Measurements from ENCODE around the gene RAP1GAP.

DNA sequence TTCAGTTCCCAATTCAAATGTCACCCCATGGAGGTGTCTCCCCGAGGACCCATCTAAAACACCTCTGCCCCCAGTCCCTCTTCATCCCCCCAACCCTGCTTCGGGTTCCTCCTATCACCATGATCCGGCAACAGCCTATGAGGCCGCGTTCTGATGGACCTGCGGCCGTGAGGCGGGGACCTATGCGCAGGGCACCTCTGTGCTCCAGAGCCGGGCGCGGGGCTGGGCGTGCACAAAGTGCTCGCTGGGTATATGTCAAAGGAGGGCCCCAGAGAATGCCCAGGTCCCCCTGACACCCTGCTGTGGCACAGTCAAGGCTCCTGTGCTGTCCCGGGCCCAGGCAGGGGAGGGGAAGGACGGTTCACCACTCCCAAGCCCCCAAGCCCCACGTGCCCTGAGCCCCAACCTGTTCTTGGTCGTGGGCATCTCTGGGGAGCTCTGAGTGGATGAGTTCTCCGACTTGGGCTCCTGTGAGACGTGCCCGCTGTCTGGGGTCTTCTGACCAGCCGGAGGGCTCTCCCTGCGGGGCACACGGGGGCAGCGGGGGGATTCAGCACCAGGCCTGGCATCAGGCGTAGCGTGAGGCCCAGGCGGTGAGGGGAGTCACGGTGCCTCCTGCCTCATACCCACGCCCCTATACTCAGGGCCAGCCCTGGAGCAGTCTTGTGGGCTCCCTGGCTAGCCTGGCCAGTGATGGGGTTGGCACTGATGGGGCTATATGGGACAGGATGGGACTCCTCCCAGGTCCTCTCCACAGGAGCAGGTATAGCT lies 67.7 kb downstream of the RAP1GAP start:
- TF ChIP-seq, protein P1, sequence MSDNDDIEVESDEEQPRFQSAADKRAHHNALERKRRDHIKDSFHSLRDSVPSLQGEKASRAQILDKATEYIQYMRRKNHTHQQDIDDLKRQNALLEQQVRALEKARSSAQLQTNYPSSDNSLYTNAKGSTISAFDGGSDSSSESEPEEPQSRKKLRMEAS (IDR thresholded peaks at IDR 0.05): no peak
- TF ChIP-seq, protein P2, sequence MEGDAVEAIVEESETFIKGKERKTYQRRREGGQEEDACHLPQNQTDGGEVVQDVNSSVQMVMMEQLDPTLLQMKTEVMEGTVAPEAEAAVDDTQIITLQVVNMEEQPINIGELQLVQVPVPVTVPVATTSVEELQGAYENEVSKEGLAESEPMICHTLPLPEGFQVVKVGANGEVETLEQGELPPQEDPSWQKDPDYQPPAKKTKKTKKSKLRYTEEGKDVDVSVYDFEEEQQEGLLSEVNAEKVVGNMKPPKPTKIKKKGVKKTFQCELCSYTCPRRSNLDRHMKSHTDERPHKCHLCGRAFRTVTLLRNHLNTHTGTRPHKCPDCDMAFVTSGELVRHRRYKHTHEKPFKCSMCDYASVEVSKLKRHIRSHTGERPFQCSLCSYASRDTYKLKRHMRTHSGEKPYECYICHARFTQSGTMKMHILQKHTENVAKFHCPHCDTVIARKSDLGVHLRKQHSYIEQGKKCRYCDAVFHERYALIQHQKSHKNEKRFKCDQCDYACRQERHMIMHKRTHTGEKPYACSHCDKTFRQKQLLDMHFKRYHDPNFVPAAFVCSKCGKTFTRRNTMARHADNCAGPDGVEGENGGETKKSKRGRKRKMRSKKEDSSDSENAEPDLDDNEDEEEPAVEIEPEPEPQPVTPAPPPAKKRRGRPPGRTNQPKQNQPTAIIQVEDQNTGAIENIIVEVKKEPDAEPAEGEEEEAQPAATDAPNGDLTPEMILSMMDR (IDR thresholded peaks at IDR 0.05): no peak
- TF ChIP-seq JUNB (IDR thresholded peaks at IDR 0.05) (no peak), HOXB13 (CRISPR knock-in tag; IDR thresholded peaks at IDR 0.05; ENCODE audit: low read depth) (no peak), EP300 (IDR thresholded peaks at IDR 0.05) (no peak), NFE2L2 (conservative IDR thresholded peaks at IDR 0.05; ENCODE audit: low read length) (no peak), RNF2 (IDR thresholded peaks at IDR 0.05; ENCODE audit: borderline replicate concordance, low read depth) (no peak), MAZ (IDR thresholded peaks at IDR 0.05; ENCODE audit: borderline replicate concordance, low read depth, low read length) (no peak), JUN (IDR thresholded peaks at IDR 0.05) (no peak), MAFK (IDR thresholded peaks at IDR 0.05; ENCODE audit: partially characterized antibody) (no peak)
- TF ChIP-seq, protein P3, sequence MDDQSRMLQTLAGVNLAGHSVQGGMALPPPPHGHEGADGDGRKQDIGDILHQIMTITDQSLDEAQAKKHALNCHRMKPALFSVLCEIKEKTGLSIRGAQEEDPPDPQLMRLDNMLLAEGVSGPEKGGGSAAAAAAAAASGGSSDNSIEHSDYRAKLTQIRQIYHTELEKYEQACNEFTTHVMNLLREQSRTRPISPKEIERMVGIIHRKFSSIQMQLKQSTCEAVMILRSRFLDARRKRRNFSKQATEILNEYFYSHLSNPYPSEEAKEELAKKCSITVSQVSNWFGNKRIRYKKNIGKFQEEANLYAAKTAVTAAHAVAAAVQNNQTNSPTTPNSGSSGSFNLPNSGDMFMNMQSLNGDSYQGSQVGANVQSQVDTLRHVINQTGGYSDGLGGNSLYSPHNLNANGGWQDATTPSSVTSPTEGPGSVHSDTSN (IDR thresholded peaks at IDR 0.05): no peak

Data from A549 (cell line).